HG02885 (cell line): ENCODE data around the gene RTN4.
"Not testable (repeated sequence)": the region's sequence is repeated elsewhere in the genome, so short reads cannot be mapped to it uniquely, and the experiment has no call there.

ENCODE experiments used
- ATAC-seq: cut with Tn5 transposase; IDR thresholded peaks from one replicate; pipeline ENCODE4 v1.9.1; 2021; ENCODE audit warnings: mild to moderate bottlenecking; ENCODE audit not compliant: unreplicated experiment, poor library complexity

Gene RTN4

DNA sequence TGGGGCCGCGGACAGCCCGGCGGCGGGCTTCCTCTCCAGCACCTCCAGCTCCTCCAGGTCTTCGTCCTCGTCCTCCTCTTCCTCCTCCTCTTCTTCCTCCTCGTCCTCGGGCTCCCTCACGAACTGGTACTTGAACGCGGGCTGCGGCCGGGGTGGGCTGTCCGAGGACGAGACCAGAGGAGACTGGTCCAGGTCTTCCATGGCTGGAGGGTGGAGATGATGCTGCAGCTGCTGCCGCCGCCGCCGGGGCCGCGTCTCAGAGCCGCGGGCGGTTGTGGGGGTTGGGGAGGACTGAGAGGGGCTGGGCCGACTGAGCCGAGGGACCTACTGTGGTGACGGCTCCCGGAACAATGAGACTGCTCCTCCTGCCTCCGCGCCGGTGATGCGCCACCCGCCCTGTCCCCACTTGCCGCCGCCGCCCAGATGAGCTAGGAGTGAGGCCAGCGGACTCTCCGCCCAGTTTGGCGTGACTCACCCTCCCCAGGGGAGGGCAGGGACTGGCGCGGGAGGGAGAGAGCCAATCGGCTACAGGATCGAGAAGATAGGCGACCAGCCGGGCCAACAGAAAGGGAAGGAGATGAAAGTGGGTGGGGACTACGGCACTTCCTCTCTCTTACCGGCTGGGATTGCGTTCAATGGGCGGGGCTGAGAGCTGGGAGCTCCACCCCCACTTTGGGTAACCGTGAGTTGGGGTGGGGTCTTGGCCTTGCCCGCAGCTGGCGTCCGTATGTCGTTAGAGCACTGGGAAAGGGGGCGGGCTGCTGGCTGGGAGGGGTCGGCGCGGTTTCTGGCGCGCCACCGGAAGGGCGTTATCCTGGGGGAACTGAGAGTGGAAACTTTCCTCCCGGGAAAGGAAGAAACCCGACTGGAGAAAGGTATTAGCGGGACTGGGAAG lies at the start of gene RTN4:
Gene RTN4 (minus strand): TSS at position 352 of the 895 bp plus-strand sequence. CDS start 151 bp downstream, at position 201.
- ATAC-seq = peak; percentile 85

GRCh38 chr2:55099493-55099877 lies 49.2 kb upstream of the RTN4 start:
- ATAC-seq = no peak

DNA sequence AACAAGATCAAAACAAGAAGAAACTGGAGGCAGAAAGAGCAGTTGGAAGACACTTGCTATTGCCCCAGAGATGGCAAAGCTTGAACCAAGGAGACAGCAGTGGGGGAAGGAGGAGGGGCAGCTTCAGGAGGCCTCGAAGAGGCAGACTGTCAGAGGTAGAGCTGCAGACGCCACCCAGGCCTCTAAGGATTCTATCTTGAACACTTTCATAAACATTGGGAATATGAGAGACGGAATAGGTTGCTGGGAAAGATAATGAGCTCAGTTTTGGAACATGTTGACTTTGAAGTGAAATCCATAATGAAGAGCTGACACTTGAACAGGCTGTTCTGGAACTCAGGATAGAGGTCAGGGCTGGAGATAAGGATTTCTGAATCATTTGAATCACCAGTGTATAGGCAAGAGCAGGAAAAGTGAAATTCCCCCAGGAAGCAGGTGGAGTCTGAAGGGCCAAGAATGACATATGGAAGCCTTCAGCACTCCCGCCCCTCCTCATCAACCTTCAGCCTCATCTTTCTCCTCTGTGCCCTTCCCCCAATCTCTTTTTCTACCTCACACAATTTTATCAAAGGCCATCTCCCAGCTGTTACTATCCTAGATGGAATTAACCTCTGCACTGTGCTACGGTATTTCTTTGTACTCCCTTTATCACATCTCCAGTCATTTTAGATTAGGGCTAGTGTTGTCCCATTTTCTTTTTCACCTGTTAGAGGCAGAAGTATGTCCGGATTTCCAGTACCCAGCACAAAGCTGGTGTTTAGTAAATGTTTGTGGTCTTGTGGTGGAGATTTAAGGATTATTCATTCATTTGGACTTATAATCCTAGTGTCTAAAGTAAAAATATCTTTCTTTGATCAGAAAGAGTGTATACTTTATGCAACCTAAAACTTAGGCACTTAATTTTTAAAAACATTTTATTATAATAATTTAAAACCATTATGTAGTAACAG lies 47.5 kb upstream of the RTN4 start:
- ATAC-seq = no peak

- ATAC-seq = no peak
Measured at GRCh38 chr2:55097082-55097460, 46.8 kb upstream of the RTN4 start.

GRCh38 chr2:55096586-55096985 lies 46.3 kb upstream of the RTN4 start:
- ATAC-seq = no peak

GRCh38 chr2:55093381-55093780 lies 43.1 kb upstream of the RTN4 start:
- no peak for ATAC-seq

DNA sequence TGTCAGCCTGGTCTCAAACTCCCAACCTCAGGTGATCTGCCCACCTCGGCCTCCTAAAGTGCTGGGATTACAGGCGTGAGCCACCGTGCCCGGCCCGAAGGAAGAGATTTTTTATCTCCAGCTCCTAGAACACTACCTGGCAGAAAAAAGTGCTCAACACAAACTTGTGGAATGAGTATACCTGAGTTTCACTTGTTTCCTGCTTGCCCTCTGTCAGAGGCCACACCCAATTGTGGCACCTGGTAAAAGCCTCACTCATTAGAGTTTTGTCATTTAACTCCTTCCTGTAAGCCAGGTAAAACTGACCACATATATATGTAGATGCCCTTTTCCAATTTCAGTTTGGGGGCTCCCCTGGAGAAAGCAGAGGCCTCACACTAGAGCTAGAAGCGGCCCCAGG lies 42.2 kb upstream of the RTN4 start:
- ATAC-seq = no peak

- ATAC-seq = not testable (repeated sequence)
Measured at GRCh38 chr2:55091681-55092080, 41.4 kb upstream of the RTN4 start.

- ATAC-seq = no peak
Measured at GRCh38 chr2:55090702-55091101, 40.5 kb upstream of the RTN4 start.

GRCh38 chr2:55089726-55090125 lies 39.5 kb upstream of the RTN4 start:
- ATAC-seq = no peak

DNA sequence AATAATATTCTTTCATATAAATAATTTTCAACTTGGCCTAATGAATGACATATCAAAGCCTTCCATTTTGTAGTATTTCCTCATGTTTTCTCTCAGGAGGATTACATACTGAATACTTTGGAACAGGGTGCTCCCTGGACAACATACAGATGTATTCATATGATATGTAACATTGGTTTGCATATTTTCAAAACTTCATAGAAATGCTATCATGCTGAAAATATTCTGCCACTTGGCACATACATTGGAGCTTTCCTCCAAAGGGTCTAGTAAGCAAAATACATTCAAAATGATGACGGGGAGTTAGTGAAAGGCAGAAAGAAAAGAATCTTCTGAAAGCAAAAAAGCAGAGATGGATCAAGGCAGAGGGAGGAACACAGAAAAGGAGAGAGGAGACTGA lies 38.1 kb upstream of the RTN4 start:
- no peak for ATAC-seq

DNA sequence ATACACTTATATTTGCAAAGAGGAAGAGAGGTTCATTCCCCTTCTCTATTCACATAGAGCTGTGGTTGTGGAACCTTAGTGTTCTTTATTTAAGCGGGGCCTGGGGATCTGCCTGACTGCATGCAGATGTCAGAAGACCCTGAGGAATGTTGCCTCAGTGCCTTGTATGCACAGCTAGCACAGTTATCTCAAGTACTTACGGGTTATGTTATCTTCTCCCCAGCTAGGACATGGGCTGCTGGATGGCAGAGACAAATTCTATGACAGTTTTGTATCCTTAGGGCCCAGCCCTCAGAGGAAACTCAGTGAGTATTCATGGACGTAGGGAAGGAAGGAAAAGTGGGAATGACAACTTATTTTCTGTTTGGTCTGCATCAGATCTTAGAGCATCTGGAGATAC lies 37.7 kb upstream of the RTN4 start:
- no peak for ATAC-seq

- ATAC-seq = no peak
Measured at GRCh38 chr2:55087501-55087900, 37.2 kb upstream of the RTN4 start.

DNA sequence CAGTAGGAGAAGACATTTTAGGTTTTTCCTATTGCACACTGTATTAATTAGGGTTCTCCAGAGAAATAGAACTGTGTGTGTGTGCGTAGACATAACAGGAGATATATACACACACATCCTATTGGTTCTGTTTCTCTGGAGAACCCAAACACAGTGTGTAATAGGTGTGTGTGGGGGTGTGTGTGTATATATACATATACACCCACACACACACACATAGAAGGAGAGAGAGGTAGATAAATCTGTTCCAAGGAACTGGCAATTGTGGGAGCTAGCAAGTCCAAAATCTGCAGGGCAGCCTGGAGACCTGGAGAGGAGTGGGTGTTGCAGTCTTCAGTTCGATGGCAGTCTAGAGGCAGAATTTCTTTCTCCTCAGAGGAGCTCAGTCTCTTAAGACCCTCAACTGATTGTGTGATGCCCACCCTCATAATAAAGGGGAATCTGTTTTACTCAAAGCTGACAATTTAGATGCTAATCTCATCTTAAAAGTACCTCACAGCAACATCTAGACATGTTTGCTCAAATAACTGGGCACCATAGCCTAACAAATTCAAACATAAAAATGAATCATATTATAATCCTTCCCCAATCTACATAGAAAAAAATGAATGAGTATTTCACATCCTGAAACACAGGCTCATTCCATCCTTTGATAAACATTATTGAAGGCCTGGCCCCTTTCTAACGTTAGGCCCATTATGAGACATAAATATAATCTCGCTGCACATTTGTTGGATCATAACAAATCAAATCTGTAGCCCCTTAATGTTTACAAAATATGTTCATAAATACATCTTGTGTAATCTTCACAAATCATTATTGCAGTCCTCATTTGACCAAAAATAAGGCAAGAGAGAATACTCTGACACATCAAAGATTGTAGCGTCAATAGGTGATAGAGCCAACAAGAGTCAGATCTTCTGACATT lies 35.1 kb upstream of the RTN4 start:
- ATAC-seq = no peak

GRCh38 chr2:55084641-55085040 lies 34.4 kb upstream of the RTN4 start:
- ATAC-seq = no peak

DNA sequence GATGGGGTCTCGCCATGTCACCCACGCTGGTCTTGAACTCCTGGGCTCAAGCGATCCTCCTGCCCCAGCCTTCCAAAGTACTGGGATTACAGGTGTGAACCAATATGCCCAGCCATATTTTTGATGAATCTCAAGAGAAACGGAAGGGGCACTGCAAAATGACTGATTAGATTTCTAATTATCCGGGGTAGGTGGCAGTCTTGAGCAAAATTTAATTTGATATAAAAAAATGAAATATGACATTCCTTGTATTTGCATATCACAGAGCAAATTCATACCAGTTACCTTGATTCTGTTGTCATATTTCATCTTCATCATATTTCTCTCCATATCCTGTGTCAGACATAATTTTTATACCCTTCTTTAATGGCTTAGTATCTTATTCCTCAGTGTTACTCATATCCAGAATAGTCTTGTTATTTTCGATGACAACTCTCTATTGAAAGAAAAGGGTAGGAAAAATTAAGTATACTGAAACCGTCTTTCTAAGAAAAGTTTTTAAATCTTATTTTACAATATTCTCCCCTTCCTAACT lies 30.0 kb upstream of the RTN4 start:
- ATAC-seq = no peak

DNA sequence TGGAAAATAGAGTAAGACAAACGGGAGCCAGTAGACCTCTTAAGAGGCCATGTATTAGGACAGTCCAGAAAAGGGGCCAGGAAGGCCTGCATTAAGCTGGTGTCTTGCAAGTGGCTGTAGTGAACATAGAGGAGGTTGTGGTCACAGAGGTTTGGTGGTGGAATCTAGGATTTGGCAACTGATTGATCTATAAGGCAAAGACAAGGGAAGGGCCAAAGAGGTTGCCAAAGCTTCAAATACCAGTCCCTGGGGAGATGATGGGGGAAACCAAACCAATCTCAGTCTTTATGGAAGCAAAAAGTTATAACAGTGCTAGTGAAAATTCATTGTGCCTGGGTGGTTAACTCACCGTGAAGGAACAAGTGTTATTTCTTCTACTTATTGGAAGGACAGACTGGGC lies 28.7 kb upstream of the RTN4 start:
- no peak for ATAC-seq

DNA sequence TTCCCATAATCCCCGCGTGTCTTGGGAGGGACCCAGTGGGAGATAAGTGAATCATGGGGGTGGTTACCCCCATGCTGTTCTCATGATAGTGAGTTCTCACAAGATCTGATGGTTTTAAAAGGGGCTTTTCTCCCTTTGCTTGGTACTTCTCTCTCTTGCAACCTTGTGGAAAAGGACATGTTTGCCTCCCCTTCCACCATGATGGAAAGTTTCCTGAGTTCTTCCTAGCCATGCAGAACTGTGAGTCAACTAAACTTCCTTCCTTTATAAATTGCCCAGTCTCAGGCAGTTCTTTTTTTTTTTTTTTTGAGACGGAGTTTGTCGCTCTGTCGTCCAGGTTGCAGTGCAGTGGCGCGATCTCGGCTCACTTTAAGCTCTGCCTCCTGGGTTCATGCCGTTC lies 26.5 kb upstream of the RTN4 start:
- no peak for ATAC-seq

DNA sequence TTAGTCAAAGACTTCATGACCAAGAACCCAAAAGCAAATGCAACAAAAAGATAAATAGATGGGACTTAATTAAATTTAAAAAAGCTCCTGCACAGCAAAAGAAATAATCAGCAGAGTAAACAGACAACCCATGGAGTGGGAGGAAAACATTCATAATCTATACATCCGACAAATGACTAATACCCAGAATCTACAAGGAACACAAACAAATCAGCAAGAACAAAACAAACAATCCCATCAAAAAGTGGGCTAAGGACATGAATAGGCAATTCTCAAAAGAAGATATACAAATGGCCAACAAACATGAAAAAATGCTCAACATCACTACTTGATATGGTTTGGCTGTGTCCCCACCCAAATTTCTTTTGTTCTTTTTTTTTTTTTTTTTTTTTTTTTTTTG lies 25.8 kb upstream of the RTN4 start:
- ATAC-seq = not testable (repeated sequence)
